GM12864 (cell line): ENCODE measurements around the gene FNDC1.
"Not testable (repeated sequence)": the region's sequence is repeated elsewhere in the genome, so short reads cannot be mapped to it uniquely, and the experiment has no call there.

Experiments used
- DNase-seq: peaks from one replicate; pipeline ENCODE4 v3.0.0-alpha.2; 2011; ENCODE audit warnings: low read depth
- H3K4me3 ChIP-seq: 2 replicates; pipeline ENCODE4 v1.5.1; 2011; ENCODE audit warnings: mild to moderate bottlenecking, low read depth, low read length, control low read depth
- CTCF ChIP-seq: IDR thresholded peaks from 2 replicates; pipeline ENCODE4 v1.5.1; 2011; ENCODE audit warnings: low read depth, mild to moderate bottlenecking, moderate library complexity, low read length, control low read depth, inconsistent platforms; ENCODE audit errors: missing control alignments

Gene FNDC1

GRCh38 chr6:159169193-159169555 lies at the start of gene FNDC1:
FNDC1 (plus strand) TSS chr6:159169400; CDS start chr6:159169597, 197 bp downstream.
- peak; percentile 40 for TF ChIP-seq CTCF
- H3K4me3 ChIP-seq: no peak within 1 kb of the TSS; the same call in 1 of the 2 replicates
- DNase-seq: no peak

GRCh38 chr6:159119791-159120190 lies 49.4 kb upstream of the FNDC1 start:
- TF ChIP-seq CTCF: no peak
- DNase-seq: no peak
- H3K4me3 ChIP-seq: no peak overlapping the region

GRCh38 chr6:159121486-159121885 lies 47.7 kb upstream of the FNDC1 start:
- no peak for TF ChIP-seq CTCF
- no peak for DNase-seq
- H3K4me3 ChIP-seq: no peak overlapping the region

GRCh38 chr6:159122453-159122852 lies 46.7 kb upstream of the FNDC1 start:
- TF ChIP-seq CTCF: no peak

GRCh38 chr6:159123831-159124230 lies 45.4 kb upstream of the FNDC1 start:
- not testable (repeated sequence) for DNase-seq, H3K4me3 ChIP-seq

More at GRCh38 chr6:159122453-159122852, 46.7 kb upstream of the FNDC1 start:
- no peak for DNase-seq
- H3K4me3 ChIP-seq: no peak overlapping the region

- no peak for DNase-seq
- TF ChIP-seq CTCF: no peak
Observed at GRCh38 chr6:159125014-159125609, 44.1 kb upstream of the FNDC1 start.

GRCh38 chr6:159125951-159126352 lies 43.2 kb upstream of the FNDC1 start:
- DNase-seq: no peak
- H3K4me3 ChIP-seq: no peak overlapping the region
- TF ChIP-seq CTCF: no peak

More at GRCh38 chr6:159125014-159125609, 44.1 kb upstream of the FNDC1 start:
- H3K4me3 ChIP-seq: no peak overlapping the region
